Endothelial cell of umbilical vein (primary cell): ENCODE data around the gene HSPG2.
A peak's percentile ranks its signal among the peaks of the same experiment; 100 is the strongest.

ENCODE experiments used
- CTCF ChIP-seq, 2 donors: IDR thresholded peaks; 1 replicate in 1 of 2; 2 replicates in 1 of 2; pipeline ENCODE4 v1.5.1; 2011; ENCODE audit warnings: low read length in 2 of 2, mild to moderate bottlenecking in 2 of 2, moderate library complexity in 2 of 2, control low read depth in 1 of 2, inconsistent platforms in 1 of 2, low read depth in 1 of 2; ENCODE audit not compliant: insufficient read depth in 1 of 2; ENCODE audit errors: extremely low read depth in 1 of 2
- JUN ChIP-seq: IDR thresholded peaks from 2 replicates; pipeline ENCODE4 v1.6.1; 2011; ENCODE audit warnings: borderline replicate concordance, low read depth; ENCODE audit not compliant: insufficient read length, insufficient read depth
- POLR2A ChIP-seq: IDR thresholded peaks from 2 replicates; pipeline ENCODE4 v1.6.1; 2012; ENCODE audit warnings: low read depth, mild to moderate bottlenecking, control low read depth, low read length

DNA sequence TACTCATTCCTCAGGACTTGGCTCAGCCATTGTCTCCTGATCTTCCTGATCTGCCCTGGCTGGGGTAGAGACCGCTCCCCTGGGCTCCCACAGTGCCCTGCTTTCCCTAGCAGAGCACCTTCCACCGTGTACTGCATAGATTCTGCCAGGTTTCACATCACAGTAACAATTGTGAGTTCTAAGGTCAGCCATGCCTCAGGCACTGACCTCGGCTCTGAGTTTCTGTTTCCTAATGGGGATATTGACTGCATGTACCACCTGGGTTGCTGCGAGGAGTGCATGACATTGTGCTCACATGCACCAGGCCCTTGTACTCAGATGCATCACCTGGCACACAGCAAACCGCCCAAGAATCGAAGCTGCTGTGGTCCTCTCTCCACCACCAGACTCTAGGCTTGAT is 46.0 kb downstream of the HSPG2 start:
- TF ChIP-seq CTCF (IDR thresholded peaks at IDR 0.05; ENCODE audit: extremely low read depth in 1 of 2, insufficient read depth in 1 of 2, low read depth in 1 of 2, low read length in 2 of 2) (no peak), POLR2A (peak; percentile 72), JUN (no peak)
